H7 (cell line): ENCODE data around the gene UTP20. TPM values are rescaled to one million over a fixed set of nuclear protein-coding genes. Genes with fewer than 3 reads are reported as not detected.

Experiments used
- DNase-seq: peaks from one replicate; pipeline ENCODE4 v3.0.0; 2012
- H3K27me3 ChIP-seq: 2 replicates; pipeline ENCODE4 v1.6.0; 2011; ENCODE audit warnings: mild to moderate bottlenecking, low read length; ENCODE audit not compliant: control insufficient read depth, insufficient read depth
- H3K36me3 ChIP-seq: replicated peaks from 2 replicates; pipeline ENCODE4 v1.5.1; 2011; ENCODE audit warnings: low read length; ENCODE audit not compliant: control insufficient read depth, insufficient read depth
- H3K4me3 ChIP-seq: 2 replicates; pipeline ENCODE4 v1.5.1; 2011; ENCODE audit warnings: low read depth, mild to moderate bottlenecking, control low read depth, low read length, moderate library complexity; ENCODE audit not compliant: insufficient read depth
- total RNA-seq: library from RNA; depleted of rRNA; stranded (reverse); fragments of >200 nt; shearing (Covaris generic); gene quantifications from 2 replicates; pipeline ENCODE4 v1.2.3, GENCODE V29; 2014

UTP20 gene
- total RNA-seq, 1 experiment from 2014 or later: 26.6 TPM

GRCh38 chr12:101299346-101299745 is 19.4 kb downstream of the UTP20 start:
- DNase-seq: no peak
- Histone ChIP-seq H3K36me3 (peaks cover 19% of the 10 kb centered on the region), H3K4me3 (no peak overlapping the region), H3K27me3 (no peaks in the 10 kb centered on the region)

- DNase-seq: no peak
- no peak overlapping the region for H3K4me3 ChIP-seq
- peaks cover 21% of the 10 kb centered on the region for H3K36me3 ChIP-seq
- no peaks in the 10 kb centered on the region for H3K27me3 ChIP-seq
These were observed 20.0 kb downstream of the UTP20 start for GRCh38 chr12:101299931-101300330.

- DNase-seq: no peak
- Histone ChIP-seq H3K4me3 (no peak overlapping the region), H3K27me3 (no peaks in the 10 kb centered on the region), H3K36me3 (peaks cover 18% of the 10 kb centered on the region)
These were observed 22.8 kb downstream of the UTP20 start for GRCh38 chr12:101302741-101303140.

GRCh38 chr12:101305226-101305779 is 25.4 kb downstream of the UTP20 start:
- no peak for DNase-seq
- peaks cover 14% of the 10 kb centered on the region for H3K36me3 ChIP-seq
- no peak overlapping the region for H3K4me3 ChIP-seq
- H3K27me3 ChIP-seq: no peaks in the 10 kb centered on the region

- no peaks in the 10 kb centered on the region for H3K27me3 ChIP-seq
- DNase-seq: no peak
- no peak overlapping the region for H3K4me3 ChIP-seq
- peaks cover 13% of the 10 kb centered on the region for H3K36me3 ChIP-seq
These were observed 25.9 kb downstream of the UTP20 start for GRCh38 chr12:101305794-101306193.

- no peak for DNase-seq
- H3K36me3 ChIP-seq: peaks cover 6% of the 10 kb centered on the region
- H3K27me3 ChIP-seq: no peaks in the 10 kb centered on the region
- no peak overlapping the region for H3K4me3 ChIP-seq
These were observed 42.6 kb downstream of the UTP20 start for GRCh38 chr12:101322480-101322879.

GRCh38 chr12:101323255-101323654 is 43.4 kb downstream of the UTP20 start:
- H3K27me3 ChIP-seq: no peaks in the 10 kb centered on the region
- H3K36me3 ChIP-seq: peaks cover 5% of the 10 kb centered on the region
- no peak overlapping the region for H3K4me3 ChIP-seq
- DNase-seq: no peak

GRCh38 chr12:101325590-101325989 is 45.7 kb downstream of the UTP20 start:
- H3K27me3 ChIP-seq: no peaks in the 10 kb centered on the region
- no peak overlapping the region for H3K4me3 ChIP-seq
- peaks cover 13% of the 10 kb centered on the region for H3K36me3 ChIP-seq
- DNase-seq: no peak

GRCh38 chr12:101327051-101327450 is 47.1 kb downstream of the UTP20 start:
- Histone ChIP-seq H3K27me3 (no peaks in the 10 kb centered on the region), H3K36me3 (peaks cover 13% of the 10 kb centered on the region), H3K4me3 (no peak overlapping the region)
- DNase-seq: no peak

- Histone ChIP-seq H3K36me3 (peaks cover 13% of the 10 kb centered on the region), H3K4me3 (no peak overlapping the region), H3K27me3 (no peaks in the 10 kb centered on the region)
- DNase-seq: no peak
These were observed 47.6 kb downstream of the UTP20 start for GRCh38 chr12:101327546-101327945.

GRCh38 chr12:101328917-101329316 is 49.0 kb downstream of the UTP20 start:
- Histone ChIP-seq H3K4me3 (no peak overlapping the region), H3K36me3 (peaks cover 13% of the 10 kb centered on the region), H3K27me3 (no peaks in the 10 kb centered on the region)
- no peak for DNase-seq

- no peak for DNase-seq
- peaks cover 9% of the 10 kb centered on the region for H3K36me3 ChIP-seq
- H3K27me3 ChIP-seq: no peaks in the 10 kb centered on the region
- no peak overlapping the region for H3K4me3 ChIP-seq
These were observed 50.7 kb downstream of the UTP20 start for GRCh38 chr12:101330631-101331030.

- DNase-seq: no peak
- peaks cover 4% of the 10 kb centered on the region for H3K36me3 ChIP-seq
These were observed 56.5 kb downstream of the UTP20 start for GRCh38 chr12:101336437-101336836.

GRCh38 chr12:101338087-101338486 is 58.2 kb downstream of the UTP20 start:
- H3K36me3 ChIP-seq: peaks cover 4% of the 10 kb centered on the region
- H3K4me3 ChIP-seq: no peak overlapping the region
- H3K27me3 ChIP-seq: no peaks in the 10 kb centered on the region
- no peak for DNase-seq

More at GRCh38 chr12:101336437-101336836, 56.5 kb downstream of the UTP20 start:
- Histone ChIP-seq H3K4me3 (no peak overlapping the region), H3K27me3 (no peaks in the 10 kb centered on the region)

GRCh38 chr12:101343893-101344292 is 64.0 kb downstream of the UTP20 start:
- Histone ChIP-seq H3K27me3 (no peaks in the 10 kb centered on the region), H3K36me3 (peaks cover 4% of the 10 kb centered on the region), H3K4me3 (no peak overlapping the region)
- no peak for DNase-seq

- Histone ChIP-seq H3K4me3 (no peak overlapping the region), H3K27me3 (no peaks in the 10 kb centered on the region), H3K36me3 (peaks cover 6% of the 10 kb centered on the region; the same call in 1 of the 2 replicates)
- no peak for DNase-seq
These were observed 71.8 kb downstream of the UTP20 start for GRCh38 chr12:101351682-101352081.
